ENCODE data around the gene PAX6. TPM values are rescaled to one million over a fixed set of nuclear protein-coding genes. Genes with fewer than 3 reads are reported as not detected.

Gene PAX6
- total and polyA plus RNA-seq, 2 donors (not counting 1 experiment from before 2014, with no cell fraction given) = 0.44 TPM; not detected in 1

- Histone ChIP-seq H3K9me3 (ENCODE audit: control insufficient read depth, insufficient read depth, low read depth, low read length) (no peaks in the 10 kb centered on the region), H3K4me1 (ENCODE audit: control insufficient read depth, extremely low read depth, insufficient read depth, low read length) (no peaks in the 10 kb centered on the region), H3K36me3 (ENCODE audit: control insufficient read depth, insufficient read depth, low read length) (no peaks in the 10 kb centered on the region), H3K27me3 (ENCODE audit: control insufficient read depth, insufficient read depth, low read length) (no peaks in the 10 kb centered on the region), H3K79me2 (ENCODE audit: control insufficient read depth, insufficient read depth, low read length) (no peaks in the 10 kb centered on the region), H3K4me2 (ENCODE audit: extremely low read depth, insufficient read depth, low read length) (no peak overlapping the region), H3K4me3 (replicated peaks in 1 of 4; ENCODE audit: control extremely low read depth in 1 of 4, insufficient read depth in 1 of 4, low read depth in 3 of 4, low read length in 4 of 4) (no peak overlapping the region), H4K20me1 (ENCODE audit: control insufficient read depth, extremely low read depth, insufficient read depth, low read length) (no peaks in the 10 kb centered on the region), H2AFZ (ENCODE audit: low read length) (no peak overlapping the region), H3K27ac (ENCODE audit: insufficient read depth, low read length) (no peak overlapping the region), H3K9ac (ENCODE audit: insufficient read depth, low read length) (no peak overlapping the region)
- TF ChIP-seq EZH2 (IDR thresholded peaks at IDR 0.05; ENCODE audit: low read length, missing control alignments) (no peak), CTCF (conservative IDR thresholded peaks at IDR 0.05 in 1 of 2, IDR thresholded peaks at IDR 0.05 in 1 of 2; ENCODE audit: low read depth in 1 of 2, low read length in 2 of 2) (no peak)
- DNase-seq (ENCODE audit: low read depth in 2 of 2) = peak in 1 of 2 donors; percentile 17
Measured at GRCh38 chr11:31786996-31787685, 24.0 kb downstream of the PAX6 start.

GRCh38 chr11:31784611-31785010 lies 26.5 kb downstream of the PAX6 start:
- Histone ChIP-seq H2AFZ (ENCODE audit: low read length) (no peak overlapping the region), H3K9me3 (ENCODE audit: control insufficient read depth, insufficient read depth, low read depth, low read length) (no peaks in the 10 kb centered on the region), H3K27ac (ENCODE audit: insufficient read depth, low read length) (no peak overlapping the region), H3K4me3 (replicated peaks in 1 of 4; ENCODE audit: control extremely low read depth in 1 of 4, insufficient read depth in 1 of 4, low read depth in 3 of 4, low read length in 4 of 4) (no peak overlapping the region), H3K27me3 (ENCODE audit: control insufficient read depth, insufficient read depth, low read length) (no peaks in the 10 kb centered on the region), H3K79me2 (ENCODE audit: control insufficient read depth, insufficient read depth, low read length) (no peaks in the 10 kb centered on the region), H3K36me3 (ENCODE audit: control insufficient read depth, insufficient read depth, low read length) (no peaks in the 10 kb centered on the region), H4K20me1 (ENCODE audit: control insufficient read depth, extremely low read depth, insufficient read depth, low read length) (no peaks in the 10 kb centered on the region), H3K4me2 (ENCODE audit: extremely low read depth, insufficient read depth, low read length) (no peak overlapping the region), H3K4me1 (ENCODE audit: control insufficient read depth, extremely low read depth, insufficient read depth, low read length) (no peaks in the 10 kb centered on the region), H3K9ac (ENCODE audit: insufficient read depth, low read length) (no peak overlapping the region)
- no peak for TF ChIP-seq CTCF (conservative IDR thresholded peaks at IDR 0.05 in 1 of 2, IDR thresholded peaks at IDR 0.05 in 1 of 2; ENCODE audit: low read depth in 1 of 2, low read length in 2 of 2)
- no peak for DNase-seq (ENCODE audit: low read depth in 2 of 2)

- Histone ChIP-seq H3K4me1 (ENCODE audit: control insufficient read depth, extremely low read depth, insufficient read depth, low read length) (no peaks in the 10 kb centered on the region), H3K36me3 (ENCODE audit: control insufficient read depth, insufficient read depth, low read length) (no peaks in the 10 kb centered on the region), H4K20me1 (ENCODE audit: control insufficient read depth, extremely low read depth, insufficient read depth, low read length) (no peaks in the 10 kb centered on the region), H3K9me3 (ENCODE audit: control insufficient read depth, insufficient read depth, low read depth, low read length) (no peaks in the 10 kb centered on the region), H3K4me2 (ENCODE audit: extremely low read depth, insufficient read depth, low read length) (no peak overlapping the region), H3K79me2 (ENCODE audit: control insufficient read depth, insufficient read depth, low read length) (no peaks in the 10 kb centered on the region), H2AFZ (ENCODE audit: low read length) (no peak overlapping the region), H3K4me3 (replicated peaks in 1 of 4; ENCODE audit: control extremely low read depth in 1 of 4, insufficient read depth in 1 of 4, low read depth in 3 of 4, low read length in 4 of 4) (no peak overlapping the region), H3K27ac (ENCODE audit: insufficient read depth, low read length) (no peak overlapping the region), H3K27me3 (ENCODE audit: control insufficient read depth, insufficient read depth, low read length) (no peaks in the 10 kb centered on the region), H3K9ac (ENCODE audit: insufficient read depth, low read length) (no peak overlapping the region)
- no peak for TF ChIP-seq EZH2 (IDR thresholded peaks at IDR 0.05; ENCODE audit: low read length, missing control alignments)
- TF ChIP-seq CTCF (conservative IDR thresholded peaks at IDR 0.05 in 1 of 2, IDR thresholded peaks at IDR 0.05 in 1 of 2; ENCODE audit: low read depth in 1 of 2, low read length in 2 of 2) = no peak
- DNase-seq (ENCODE audit: low read depth in 2 of 2) = no peak
Measured at GRCh38 chr11:31783252-31783651, 27.9 kb downstream of the PAX6 start.

Data from fibroblast of lung (primary cell).